ENCODE results near the gene ZCCHC24. TPM values are rescaled to one million over a fixed set of nuclear protein-coding genes. Genes with fewer than 3 reads are reported as not detected.

The ZCCHC24 gene
- total and polyA plus RNA-seq, 8 donors: 9.7 to 60.3 (median 34.3) TPM

GRCh38 chr10:79407423-79407796, 38.0 kb downstream of the ZCCHC24 start:
- intact Hi-C loops (cut with DNase I; ENCODE audit: low total_unique reads): no loop called here

DNA sequence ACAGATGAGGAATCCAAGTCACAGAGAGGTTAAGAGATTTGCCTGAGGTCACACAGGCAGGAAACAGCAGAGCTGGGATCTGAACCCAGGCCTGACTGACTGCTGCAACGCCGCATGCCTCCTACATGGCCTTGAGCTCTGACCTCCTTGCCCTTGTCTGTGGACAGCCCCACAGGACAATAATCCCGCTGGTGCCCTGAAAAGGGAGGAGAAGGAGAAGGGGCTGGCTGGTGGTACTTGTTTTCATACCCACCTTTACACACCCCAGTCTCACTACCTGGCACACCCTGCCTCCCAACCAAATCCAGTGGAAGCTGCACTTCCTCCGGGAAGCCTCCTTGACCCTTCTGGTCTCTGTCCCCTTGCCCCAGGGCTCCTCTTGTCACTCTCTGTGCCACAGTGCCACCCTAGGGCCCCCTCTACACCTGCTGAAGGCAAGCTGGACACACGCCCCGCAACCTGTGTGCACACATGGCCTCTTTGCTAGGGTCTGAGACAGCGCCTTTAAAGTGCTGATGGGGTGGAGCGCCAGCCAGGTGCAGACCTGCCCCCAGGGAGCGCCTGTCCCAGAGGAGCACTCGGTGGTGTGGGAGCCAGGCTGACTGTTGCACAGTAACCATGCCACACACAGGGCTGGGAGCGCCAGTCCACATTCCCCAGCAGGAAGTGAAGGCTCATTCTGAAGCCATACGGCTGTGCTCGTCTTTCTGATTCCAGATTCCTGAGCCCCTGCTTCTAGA, 38.6 kb downstream of the ZCCHC24 start:
- peak overlapping the region in 1 of 4 donors; percentile 7 for H3K4me3 ChIP-seq
- 51 to 64% (median 56%) methylated on average over 11 to 13 of the region's 13 CpGs for WGBS, 5 donors
- TF ChIP-seq POLR2A (IDR thresholded peaks at IDR 0.05) (no peak), CTCF (IDR thresholded peaks at IDR 0.05) (no peak), EP300 (IDR thresholded peaks at IDR 0.05) (no peak), POLR2AphosphoS5 (IDR thresholded peaks at IDR 0.05) (no peak)
- peak in 1 of 2 donors; percentile 66 for DNase-seq
- no peaks in the 10 kb centered on the region for H3K9me3 ChIP-seq
- intact Hi-C loops (cut with DNase I; ENCODE audit: low total_unique reads): no loop called here
- peaks cover 0 to 4% (median 0%) of the 10 kb centered on the region in 4 donors for H3K4me1 ChIP-seq
- H3K27me3 ChIP-seq: no peaks in the 10 kb centered on the region
- peak overlapping the region in 1 of 5 donors; percentile 40 for H3K27ac ChIP-seq
- no peaks in the 10 kb centered on the region for H3K36me3 ChIP-seq

More at GRCh38 chr10:79407423-79407796, 38.0 kb downstream of the ZCCHC24 start:
- Histone ChIP-seq H3K4me1 (peaks cover 0 to 10% (median 0%) of the 10 kb centered on the region in 4 donors), H3K4me3 (peak overlapping the region in 1 of 4 donors; percentile 7), H3K9me3 (no peaks in the 10 kb centered on the region), H3K27me3 (no peaks in the 10 kb centered on the region), H3K36me3 (no peaks in the 10 kb centered on the region), H3K27ac (peak overlapping the region in 1 of 5 donors; percentile 40)
- DNase-seq: no peak
- 61 to 81% (median 69%) methylated on average over 8 to 9 of the region's 9 CpGs for WGBS, 5 donors
- TF ChIP-seq EP300 (IDR thresholded peaks at IDR 0.05): no peak
- no peak for TF ChIP-seq POLR2A (IDR thresholded peaks at IDR 0.05)
- TF ChIP-seq CTCF (IDR thresholded peaks at IDR 0.05): no peak
- no peak for TF ChIP-seq POLR2AphosphoS5 (IDR thresholded peaks at IDR 0.05)

- intact Hi-C loops (cut with DNase I; ENCODE audit: low total_unique reads): no loop called here
- Histone ChIP-seq H3K27me3 (no peaks in the 10 kb centered on the region), H3K27ac (peak overlapping the region in 1 of 5 donors; percentile 19), H3K9me3 (no peaks in the 10 kb centered on the region), H3K4me1 (no peaks in the 10 kb centered on the region), H3K4me3 (no peak overlapping the region), H3K36me3 (no peaks in the 10 kb centered on the region)
- DNase-seq: no peak
- TF ChIP-seq POLR2AphosphoS5 (IDR thresholded peaks at IDR 0.05): no peak
- no peak for TF ChIP-seq EP300 (IDR thresholded peaks at IDR 0.05)
- TF ChIP-seq POLR2A (IDR thresholded peaks at IDR 0.05): no peak
- no peak for TF ChIP-seq CTCF (IDR thresholded peaks at IDR 0.05)
- 58 to 76% (median 66%) methylated on average over 8 of the region's 8 CpGs for WGBS, 5 donors
These were observed 39.4 kb downstream of the ZCCHC24 start for GRCh38 chr10:79405995-79406515.

DNA sequence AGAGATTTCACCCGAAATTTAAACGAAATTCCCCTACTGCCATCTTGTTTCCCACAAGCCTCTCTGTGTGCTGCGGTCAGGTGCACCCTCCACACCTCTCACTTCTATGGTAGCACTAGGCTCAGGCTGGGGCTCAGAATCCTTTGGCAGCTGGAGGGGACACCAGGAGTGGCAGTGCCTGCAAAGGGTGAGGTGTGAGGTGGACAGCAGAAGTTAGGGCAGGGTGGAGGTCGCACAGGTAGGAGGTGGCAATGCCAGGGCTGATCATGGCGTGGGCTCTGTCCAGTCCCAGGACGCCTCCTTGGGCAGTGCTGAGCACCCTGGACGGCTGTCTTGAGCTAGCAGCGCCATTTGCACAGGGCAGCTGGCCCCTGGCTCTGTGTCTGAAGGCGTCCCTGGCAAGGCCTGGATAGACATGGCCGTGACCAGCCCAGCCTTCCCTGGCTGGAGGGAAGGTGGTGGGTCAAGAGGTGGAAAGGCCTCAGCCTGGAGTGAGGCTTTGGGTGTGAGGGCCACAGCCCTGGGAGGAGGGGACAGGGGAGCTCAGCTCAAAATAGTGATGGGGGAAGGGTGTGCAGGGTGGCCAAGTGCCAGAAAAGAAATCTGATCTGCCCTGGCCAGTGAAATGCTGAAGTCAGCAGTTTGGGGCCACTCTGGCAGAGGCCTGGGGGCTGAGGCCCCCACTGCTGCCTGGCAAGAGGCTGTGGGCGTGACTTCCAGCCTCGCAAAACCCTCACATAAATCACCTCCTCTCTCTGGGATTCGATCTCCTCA, 40.0 kb downstream of the ZCCHC24 start:
- no peaks in the 10 kb centered on the region for H3K36me3 ChIP-seq
- no peak overlapping the region for H3K4me3 ChIP-seq
- WGBS, 5 donors: 51 to 68% (median 61%) methylated on average over 13 of the region's 13 CpGs
- DNase-seq: peak; percentile 47 to 77
- peak overlapping the region in 1 of 5 donors; percentile 19 for H3K27ac ChIP-seq
- intact Hi-C loops (cut with DNase I; ENCODE audit: low total_unique reads): no loop called here
- TF ChIP-seq CTCF (IDR thresholded peaks at IDR 0.05) (no peak), POLR2AphosphoS5 (IDR thresholded peaks at IDR 0.05) (no peak), POLR2A (IDR thresholded peaks at IDR 0.05) (no peak), EP300 (IDR thresholded peaks at IDR 0.05) (no peak)
- H3K4me1 ChIP-seq: no peaks in the 10 kb centered on the region
- no peaks in the 10 kb centered on the region for H3K9me3 ChIP-seq
- no peaks in the 10 kb centered on the region for H3K27me3 ChIP-seq

Measured in stomach (tissue), 9 donors.